Dendritic cell treated with granulocyte-macrophage colony-stimulating factor and Interleukin-4, amounts not matched to agents 40 ng/mL and 50 ng/mL, for 4 days (primary cell): Measurements from ENCODE around the gene GNB3.
A peak's percentile ranks its signal among the peaks of the same experiment; 100 is the strongest.

Source experiments
- H3K27ac Mint-ChIP-seq: one replicate; pipeline ENCODE4 v1.8.0; 2022; ENCODE audit warnings: mild to moderate bottlenecking, mixed read lengths
- H3K27me3 Mint-ChIP-seq: one replicate; pipeline ENCODE4 v1.8.0; 2022; ENCODE audit warnings: mild to moderate bottlenecking, mixed read lengths
- H3K36me3 Mint-ChIP-seq: one replicate; pipeline ENCODE4 v1.8.0; 2022; ENCODE audit warnings: low read depth, mixed read lengths
- H3K4me1 Mint-ChIP-seq: one replicate; pipeline ENCODE4 v1.8.0; 2022; ENCODE audit warnings: low read depth, mixed read lengths
- H3K4me3 Mint-ChIP-seq: one replicate; pipeline ENCODE4 v1.8.0; 2022; ENCODE audit warnings: mild to moderate bottlenecking, moderate library complexity, mixed read lengths
- H3K9me3 Mint-ChIP-seq: one replicate; pipeline ENCODE4 v1.8.0; 2022; ENCODE audit warnings: mixed read lengths
- intact Hi-C: fragments of 100-400 bp; cut with micrococcal nuclease; formaldehyde crosslinking; loops from one replicate; pipeline ENCODE4 v1.15.0; 2022

GNB3 gene

GRCh38 chr12:6818645-6819044 is 22.1 kb upstream of the GNB3 start:
- Mint-ChIP-seq H3K9me3 (no peaks in the 10 kb centered on the region), H3K36me3 (peaks cover 72% of the 10 kb centered on the region)
- intact Hi-C loops, result no loop called here

GRCh38 chr12:6819106-6820030 is 21.4 kb upstream of the GNB3 start:
- H3K4me3 Mint-ChIP-seq, result no peak overlapping the region
- H3K27me3 Mint-ChIP-seq, result peaks cover 4% of the 10 kb centered on the region
- intact Hi-C loops, result loop anchor here (5.0 kb wide), 1 partner anchor 32 kb away; the partner anchor contains the start of gene CD4
- H3K27ac Mint-ChIP-seq, result peak overlapping the region; percentile 78
- H3K9me3 Mint-ChIP-seq, result no peaks in the 10 kb centered on the region
- H3K36me3 Mint-ChIP-seq, result peaks cover 69% of the 10 kb centered on the region
- H3K4me1 Mint-ChIP-seq, result peaks cover 69% of the 10 kb centered on the region

More at GRCh38 chr12:6818645-6819044, 22.1 kb upstream of the GNB3 start:
- Mint-ChIP-seq H3K27ac (no peak overlapping the region), H3K4me3 (no peak overlapping the region), H3K27me3 (peaks cover 4% of the 10 kb centered on the region), H3K4me1 (peaks cover 76% of the 10 kb centered on the region)

- no peaks in the 10 kb centered on the region for H3K9me3 Mint-ChIP-seq
- peaks cover 69% of the 10 kb centered on the region for H3K36me3 Mint-ChIP-seq
- H3K27me3 Mint-ChIP-seq, result peaks cover 10% of the 10 kb centered on the region
- H3K4me1 Mint-ChIP-seq, result peaks cover 67% of the 10 kb centered on the region
- H3K27ac Mint-ChIP-seq, result peak overlapping the region; percentile 78
- intact Hi-C loops, result loop anchor here (5.0 kb wide), 1 partner anchor 33 kb away; the partner anchor contains the start of gene CD4
- H3K4me3 Mint-ChIP-seq, result no peak overlapping the region
Observed at GRCh38 chr12:6820166-6820565, 20.6 kb upstream of the GNB3 start.

GRCh38 chr12:6821591-6822425 is 18.9 kb upstream of the GNB3 start, which contains the start of gene GPR162:
Gene GPR162 (plus strand): TSS chr12:6821821. CDS start chr12:6823899, 2,078 bp downstream.
- H3K36me3 Mint-ChIP-seq, result peaks cover 55% of the 10 kb centered on the region
- intact Hi-C loops, result loop anchor here (5.0 kb wide), 1 partner anchor 35 kb away; the partner anchor contains the start of gene CD4
- peaks cover 22% of the 10 kb centered on the region for H3K27me3 Mint-ChIP-seq
- H3K9me3 Mint-ChIP-seq, result no peaks in the 10 kb centered on the region
- H3K4me1 Mint-ChIP-seq, result peaks cover 63% of the 10 kb centered on the region
- peak within 1 kb of the TSS; percentile 78 for H3K27ac Mint-ChIP-seq
- H3K4me3 Mint-ChIP-seq, result peak within 1 kb of the TSS; percentile 80

- intact Hi-C loops, result loop anchor here (5.0 kb wide), 1 partner anchor 35 kb away; the partner anchor contains the start of gene CD4
- H3K4me3 Mint-ChIP-seq, result peak overlapping the region; percentile 80
Observed at GRCh38 chr12:6822426-6823135, 18.1 kb upstream of the GNB3 start.

GRCh38 chr12:6823182-6824084 is 17.3 kb upstream of the GNB3 start:
- Mint-ChIP-seq H3K27ac (peak overlapping the region; percentile 78), H3K9me3 (no peaks in the 10 kb centered on the region), H3K36me3 (peaks cover 39% of the 10 kb centered on the region), H3K27me3 (peaks cover 35% of the 10 kb centered on the region), H3K4me3 (no peak overlapping the region), H3K4me1 (peaks cover 70% of the 10 kb centered on the region)
- intact Hi-C loops, result loop anchor here (5.0 kb wide), 1 partner anchor 36 kb away; the partner anchor contains the start of gene CD4

More at GRCh38 chr12:6822426-6823135, 18.1 kb upstream of the GNB3 start:
- Mint-ChIP-seq H3K9me3 (no peaks in the 10 kb centered on the region), H3K27ac (peak overlapping the region; percentile 78), H3K27me3 (peaks cover 30% of the 10 kb centered on the region), H3K36me3 (peaks cover 48% of the 10 kb centered on the region), H3K4me1 (peaks cover 68% of the 10 kb centered on the region)

GRCh38 chr12:6824085-6824775 is 16.5 kb upstream of the GNB3 start:
- H3K4me1 Mint-ChIP-seq, result peaks cover 66% of the 10 kb centered on the region
- no peak overlapping the region for H3K4me3 Mint-ChIP-seq
- H3K9me3 Mint-ChIP-seq, result no peaks in the 10 kb centered on the region
- peaks cover 41% of the 10 kb centered on the region for H3K27me3 Mint-ChIP-seq
- H3K36me3 Mint-ChIP-seq, result peaks cover 31% of the 10 kb centered on the region
- H3K27ac Mint-ChIP-seq, result no peak overlapping the region
- intact Hi-C loops, result loop anchor here (5.0 kb wide), 1 partner anchor 37 kb away; the partner anchor contains the start of gene CD4

GRCh38 chr12:6824901-6825381 is 15.8 kb upstream of the GNB3 start:
- no peak overlapping the region for H3K4me3 Mint-ChIP-seq
- peaks cover 48% of the 10 kb centered on the region for H3K27me3 Mint-ChIP-seq
- no peak overlapping the region for H3K27ac Mint-ChIP-seq
- intact Hi-C loops, result loop anchor here (1.0 to 5.0 kb wide), 5 partner anchors 38 to 208 kb away; partner anchors contain the start of genes CD4, MLF2 and ZNF384
- H3K9me3 Mint-ChIP-seq, result no peaks in the 10 kb centered on the region
- H3K36me3 Mint-ChIP-seq, result peaks cover 24% of the 10 kb centered on the region
- H3K4me1 Mint-ChIP-seq, result peaks cover 65% of the 10 kb centered on the region

- intact Hi-C loops, result loop anchor here (1.0 to 5.0 kb wide), 4 partner anchors 72 to 208 kb away; partner anchors contain the start of genes MLF2 and ZNF384
- Mint-ChIP-seq H3K27me3 (peaks cover 54% of the 10 kb centered on the region), H3K4me1 (peaks cover 65% of the 10 kb centered on the region), H3K27ac (no peak overlapping the region), H3K4me3 (no peak overlapping the region), H3K36me3 (peaks cover 18% of the 10 kb centered on the region), H3K9me3 (no peaks in the 10 kb centered on the region)
Observed at GRCh38 chr12:6825398-6826124, 15.2 kb upstream of the GNB3 start.

- Mint-ChIP-seq H3K36me3 (peaks cover 15% of the 10 kb centered on the region), H3K27ac (no peak overlapping the region), H3K4me3 (no peak overlapping the region), H3K4me1 (peaks cover 63% of the 10 kb centered on the region), H3K9me3 (no peaks in the 10 kb centered on the region), H3K27me3 (peaks cover 60% of the 10 kb centered on the region)
- intact Hi-C loops, result loop anchor here (5.0 kb wide), 3 partner anchors 89 to 209 kb away; partner anchors contain the start of gene ZNF384
Observed at GRCh38 chr12:6826125-6826733, 14.5 kb upstream of the GNB3 start.
